Measurements from ENCODE around the gene MYH11. TPM values are rescaled to one million over a fixed set of nuclear protein-coding genes. Genes with fewer than 3 reads are reported as not detected.

The MYH11 gene
- total and polyA plus RNA-seq, 8 donors, result 47.3 to 208 (median 124) TPM

DNA sequence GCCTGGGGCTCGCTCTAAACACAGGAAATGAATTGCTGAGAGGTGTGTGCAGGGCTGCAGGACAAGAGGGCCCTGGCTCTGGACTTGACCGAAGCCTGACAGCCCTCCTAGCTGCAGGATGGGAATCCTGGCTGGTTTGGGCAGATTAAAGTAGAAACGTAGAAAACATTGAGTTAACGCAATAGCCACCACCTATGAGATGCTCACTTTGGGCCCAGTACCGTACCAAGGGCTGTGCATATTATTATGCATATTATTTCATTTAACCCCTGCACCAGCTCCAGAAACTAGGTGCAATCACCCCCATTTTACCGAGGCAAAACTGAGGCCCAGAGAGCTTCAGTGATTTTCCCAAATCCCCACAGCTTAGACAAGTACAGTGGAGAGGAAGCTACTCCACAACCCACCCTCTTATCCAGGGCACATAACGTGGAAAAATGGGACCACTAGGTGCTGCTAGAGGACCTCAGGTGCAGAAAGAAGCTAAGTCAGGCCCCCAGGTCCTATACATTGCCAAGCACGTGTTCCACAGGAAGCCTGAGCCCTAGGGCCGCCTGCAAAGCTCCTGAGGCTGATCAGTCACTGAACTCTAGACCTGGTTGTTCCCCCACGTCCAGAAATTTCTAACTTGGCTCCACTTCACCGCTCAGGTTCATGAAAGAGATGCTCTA is 79.2 kb downstream of the MYH11 start:
- Histone ChIP-seq H3K4me1 (no peaks in the 10 kb centered on the region), H3K36me3 (no peaks in the 10 kb centered on the region), H3K4me3 (no peak overlapping the region), H3K27ac (no peak overlapping the region), H3K9me3 (no peaks in the 10 kb centered on the region), H3K27me3 (no peaks in the 10 kb centered on the region)
- TF ChIP-seq, protein P1, sequence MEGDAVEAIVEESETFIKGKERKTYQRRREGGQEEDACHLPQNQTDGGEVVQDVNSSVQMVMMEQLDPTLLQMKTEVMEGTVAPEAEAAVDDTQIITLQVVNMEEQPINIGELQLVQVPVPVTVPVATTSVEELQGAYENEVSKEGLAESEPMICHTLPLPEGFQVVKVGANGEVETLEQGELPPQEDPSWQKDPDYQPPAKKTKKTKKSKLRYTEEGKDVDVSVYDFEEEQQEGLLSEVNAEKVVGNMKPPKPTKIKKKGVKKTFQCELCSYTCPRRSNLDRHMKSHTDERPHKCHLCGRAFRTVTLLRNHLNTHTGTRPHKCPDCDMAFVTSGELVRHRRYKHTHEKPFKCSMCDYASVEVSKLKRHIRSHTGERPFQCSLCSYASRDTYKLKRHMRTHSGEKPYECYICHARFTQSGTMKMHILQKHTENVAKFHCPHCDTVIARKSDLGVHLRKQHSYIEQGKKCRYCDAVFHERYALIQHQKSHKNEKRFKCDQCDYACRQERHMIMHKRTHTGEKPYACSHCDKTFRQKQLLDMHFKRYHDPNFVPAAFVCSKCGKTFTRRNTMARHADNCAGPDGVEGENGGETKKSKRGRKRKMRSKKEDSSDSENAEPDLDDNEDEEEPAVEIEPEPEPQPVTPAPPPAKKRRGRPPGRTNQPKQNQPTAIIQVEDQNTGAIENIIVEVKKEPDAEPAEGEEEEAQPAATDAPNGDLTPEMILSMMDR (IDR thresholded peaks at IDR 0.05), result no peak
- intact Hi-C loops (cut with DNase I), result no loop called here
- ATAC-seq (peak; percentile 42), DNase-seq (peak in 1 of 4 donors; percentile 35)

DNA sequence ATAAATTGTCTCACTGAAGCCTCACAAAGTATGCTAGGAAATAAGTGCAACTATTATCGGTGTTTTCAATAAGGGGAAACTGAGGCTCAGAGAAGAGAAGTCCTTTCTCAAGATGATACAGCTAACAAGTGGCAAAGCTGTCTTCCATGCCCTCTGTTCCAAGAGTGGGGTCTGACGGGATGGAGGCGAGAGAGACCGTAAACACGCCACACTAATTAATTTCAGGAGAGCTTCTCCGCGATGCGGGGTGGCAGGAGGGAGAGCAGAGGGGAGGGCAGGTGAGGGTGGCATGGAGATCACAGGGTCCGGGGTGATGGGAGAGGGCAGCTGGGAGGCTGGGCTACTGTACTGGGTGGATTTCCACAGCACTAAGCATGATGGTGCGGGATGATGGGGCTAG is 80.3 kb downstream of the MYH11 start:
- no peak for ATAC-seq
- Histone ChIP-seq H3K9me3 (no peaks in the 10 kb centered on the region), H3K4me1 (no peaks in the 10 kb centered on the region), H3K36me3 (no peaks in the 10 kb centered on the region), H3K4me3 (no peak overlapping the region), H3K27me3 (no peaks in the 10 kb centered on the region), H3K27ac (no peak overlapping the region)
- TF ChIP-seq, protein P1 (IDR thresholded peaks at IDR 0.05), result no peak
- intact Hi-C loops (cut with DNase I), result no loop called here
- DNase-seq, result no peak

DNA sequence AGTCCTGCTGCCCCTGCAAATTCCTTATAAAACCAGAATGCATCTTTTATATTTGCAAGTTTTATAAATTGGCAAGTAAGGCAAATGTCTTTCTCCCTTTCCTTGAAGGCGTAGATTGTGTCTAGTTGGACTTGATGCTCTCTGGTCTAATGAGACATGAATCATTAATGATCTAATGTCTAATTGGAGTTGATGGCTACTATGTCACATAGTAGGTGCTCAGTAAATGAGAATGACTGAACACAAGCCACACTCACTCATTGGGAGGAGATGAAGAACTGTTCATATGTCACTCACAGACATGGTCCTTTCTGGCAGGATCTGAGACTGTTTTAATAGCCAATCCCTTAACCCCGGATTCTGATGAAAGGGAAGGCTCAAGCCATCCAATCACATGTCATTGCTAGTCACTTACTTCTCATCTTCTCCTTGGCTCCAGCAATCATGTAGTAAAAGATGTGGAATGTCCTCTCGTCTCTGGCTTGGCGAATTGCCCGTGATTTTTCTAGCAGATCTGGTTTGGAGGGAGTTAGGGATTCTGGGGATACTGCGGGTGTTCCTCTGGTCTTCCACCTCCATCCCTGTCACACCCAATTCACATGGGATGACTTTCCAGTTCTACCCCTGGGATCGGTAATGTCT is 81.0 kb downstream of the MYH11 start:
- Histone ChIP-seq H3K4me1 (no peaks in the 10 kb centered on the region), H3K27me3 (no peaks in the 10 kb centered on the region), H3K4me3 (no peak overlapping the region), H3K9me3 (no peaks in the 10 kb centered on the region), H3K36me3 (no peaks in the 10 kb centered on the region), H3K27ac (no peak overlapping the region)
- ATAC-seq (no peak), DNase-seq (no peak)
- intact Hi-C loops (cut with DNase I), result no loop called here
- TF ChIP-seq, protein P1 (IDR thresholded peaks at IDR 0.05), result no peak

DNA sequence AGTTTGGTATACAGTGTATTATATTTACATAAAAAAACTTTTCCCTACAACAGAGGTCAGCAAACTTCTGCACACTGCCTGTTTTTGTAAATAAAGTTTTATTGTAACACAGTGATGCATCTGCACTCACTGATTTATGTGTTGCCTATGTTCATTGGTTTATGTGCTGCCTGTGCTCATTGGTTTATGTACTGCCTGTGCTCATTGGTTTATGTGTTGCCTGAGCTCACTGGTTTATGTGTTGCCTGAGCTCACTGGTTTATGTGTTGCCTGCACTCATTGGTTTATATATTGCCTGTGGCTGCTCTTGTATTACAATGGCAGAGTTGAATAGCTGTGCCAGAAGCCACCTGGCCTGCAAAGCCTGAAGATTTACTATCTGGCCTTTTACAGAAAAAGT is 81.6 kb downstream of the MYH11 start:
- Histone ChIP-seq H3K27me3 (no peaks in the 10 kb centered on the region), H3K9me3 (no peaks in the 10 kb centered on the region), H3K36me3 (no peaks in the 10 kb centered on the region), H3K4me3 (no peak overlapping the region), H3K4me1 (no peaks in the 10 kb centered on the region), H3K27ac (no peak overlapping the region)
- ATAC-seq (no peak), DNase-seq (no peak)
- TF ChIP-seq, protein P1 (IDR thresholded peaks at IDR 0.05), result no peak
- intact Hi-C loops (cut with DNase I), result no loop called here

DNA sequence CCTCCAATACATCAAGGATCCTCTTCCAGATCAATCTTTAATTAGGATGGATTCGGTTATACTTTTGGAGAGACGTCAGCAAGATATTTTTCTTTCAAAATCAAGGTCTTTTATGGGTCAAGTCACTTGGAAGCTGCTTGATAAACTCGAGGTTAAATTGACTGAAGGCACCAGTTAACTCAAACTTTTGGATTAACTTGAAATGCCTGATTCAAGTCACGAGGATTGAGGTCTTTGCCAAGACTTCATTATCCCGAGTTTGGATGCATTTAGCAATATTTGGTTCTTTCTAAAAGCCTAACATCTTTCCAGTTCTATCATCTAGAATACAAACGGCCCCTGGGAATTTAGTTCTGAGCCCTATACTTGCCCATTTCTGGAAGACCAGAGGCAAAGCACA is 82.9 kb downstream of the MYH11 start:
- DNase-seq (peak in 1 of 4 donors; percentile 41), ATAC-seq (no peak)
- Histone ChIP-seq H3K4me1 (no peaks in the 10 kb centered on the region), H3K4me3 (no peak overlapping the region), H3K27ac (no peak overlapping the region), H3K9me3 (no peaks in the 10 kb centered on the region), H3K36me3 (no peaks in the 10 kb centered on the region), H3K27me3 (no peaks in the 10 kb centered on the region)
- TF ChIP-seq, protein P1 (IDR thresholded peaks at IDR 0.05), result no peak
- intact Hi-C loops (cut with DNase I), result no loop called here
